Measurements from ENCODE around the gene NOS1.

The NOS1 gene

DNA sequence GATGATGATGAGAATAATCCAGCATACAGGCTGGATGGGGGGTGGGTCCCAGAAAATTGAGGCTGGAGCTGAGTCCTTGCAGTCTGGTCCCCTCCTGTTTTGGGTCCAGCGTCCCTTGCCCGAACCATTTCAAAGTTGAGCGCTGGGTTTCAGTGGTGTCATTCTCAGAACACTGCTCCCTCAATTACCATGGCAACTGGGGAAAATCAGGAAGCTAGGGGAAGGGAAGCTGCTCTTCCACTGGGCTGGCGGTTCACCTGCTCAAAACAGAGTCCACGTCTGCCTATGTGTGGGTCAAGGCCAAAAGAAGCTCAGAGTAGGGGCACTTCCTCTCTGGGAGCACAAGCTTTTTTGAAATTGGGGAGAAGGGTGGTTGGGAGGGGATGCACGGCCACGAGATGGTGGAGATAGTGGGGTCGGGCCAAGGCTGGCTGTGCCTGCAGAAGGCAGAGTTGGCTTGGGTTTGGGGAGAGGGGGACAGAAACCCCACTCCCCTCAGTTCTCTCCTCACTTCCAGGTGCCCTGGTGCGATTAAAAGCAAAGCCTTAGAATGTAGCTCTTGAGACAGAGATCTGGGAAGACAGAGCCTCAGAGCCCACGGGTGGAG lies 1.7 kb upstream of the NOS1 start:
- DNase-seq = no peak

DNA sequence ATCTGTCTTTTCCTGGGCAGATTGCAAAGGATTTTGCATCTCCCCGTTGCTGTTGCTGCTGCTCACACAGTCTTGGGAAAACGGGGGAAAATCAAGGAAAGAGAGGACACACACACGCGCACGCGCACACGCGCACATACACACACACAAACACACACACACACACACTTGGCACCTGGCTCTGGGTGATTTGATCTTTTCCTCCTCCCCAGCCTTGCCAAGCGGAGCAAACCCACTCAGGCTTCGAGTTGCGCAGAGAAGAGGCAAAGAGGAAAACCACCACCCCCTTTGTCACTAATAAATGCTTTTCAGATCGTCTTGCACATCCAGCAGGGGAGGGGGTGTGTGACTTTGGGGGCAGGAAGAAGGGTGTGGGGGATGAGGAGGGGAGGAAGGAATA lies 965 bp upstream of the NOS1 start:
- DNase-seq = no peak

DNA sequence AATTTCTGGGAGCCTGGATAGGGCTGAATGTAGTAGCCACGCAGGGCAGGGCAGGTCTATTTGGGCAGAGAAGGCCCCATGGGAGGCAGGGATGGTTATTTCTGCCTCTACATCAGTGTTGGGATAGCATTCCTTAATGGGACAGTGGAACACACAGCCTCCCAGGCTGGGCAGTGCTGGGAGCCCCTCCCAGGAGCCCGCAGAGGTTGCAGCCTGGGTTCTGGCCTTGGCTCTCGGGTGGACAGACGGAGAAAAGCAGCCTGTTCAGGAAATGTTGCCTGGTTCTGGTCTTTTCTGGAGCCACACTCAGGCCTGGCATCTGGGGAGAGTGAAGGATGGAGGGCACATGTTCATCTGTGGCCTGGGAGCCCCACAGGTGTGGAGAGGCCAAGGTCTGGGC lies 479 bp upstream of the NOS1 start:
- no peak for DNase-seq

DNA sequence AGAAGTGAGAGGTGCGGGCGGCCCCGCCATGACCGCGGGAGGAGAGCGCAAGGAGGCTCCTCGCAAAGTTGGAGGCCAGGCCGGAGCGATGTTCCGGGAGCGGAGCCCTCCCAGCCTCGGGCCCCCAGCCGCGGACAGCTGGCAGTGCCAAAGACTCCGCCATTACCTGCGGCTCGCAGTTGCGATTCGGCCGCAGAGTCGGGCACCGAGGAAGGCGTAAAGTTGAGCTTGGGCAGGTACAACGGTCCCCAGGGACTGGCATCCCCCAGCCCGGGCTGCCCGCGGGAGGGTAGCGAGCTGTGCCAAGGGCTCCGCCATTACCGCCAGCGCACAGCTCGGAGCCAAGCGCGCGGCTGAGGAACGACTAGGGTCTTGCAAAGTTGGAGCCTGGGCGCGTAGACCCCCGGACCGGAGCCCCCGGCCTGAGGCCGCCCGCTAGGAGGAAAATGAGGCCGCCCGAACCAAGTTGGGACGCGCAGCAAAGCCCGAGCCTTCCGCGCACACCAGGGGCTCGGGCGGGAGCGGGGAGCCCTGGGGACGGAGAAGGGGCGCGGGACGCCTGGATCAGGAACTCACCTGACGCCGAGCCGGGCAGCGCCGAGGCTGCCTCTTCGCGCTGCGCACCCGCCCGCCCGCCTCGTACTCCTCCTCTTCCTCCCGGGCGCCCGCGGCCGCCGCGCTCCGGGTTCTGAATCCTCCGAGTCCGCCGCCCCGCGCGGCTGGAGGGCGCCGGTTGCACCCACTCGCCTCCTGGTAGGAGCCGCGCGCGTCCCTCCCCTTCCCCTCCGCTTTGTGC lies 677 bp downstream of the NOS1 start:
- no peak for DNase-seq

DNA sequence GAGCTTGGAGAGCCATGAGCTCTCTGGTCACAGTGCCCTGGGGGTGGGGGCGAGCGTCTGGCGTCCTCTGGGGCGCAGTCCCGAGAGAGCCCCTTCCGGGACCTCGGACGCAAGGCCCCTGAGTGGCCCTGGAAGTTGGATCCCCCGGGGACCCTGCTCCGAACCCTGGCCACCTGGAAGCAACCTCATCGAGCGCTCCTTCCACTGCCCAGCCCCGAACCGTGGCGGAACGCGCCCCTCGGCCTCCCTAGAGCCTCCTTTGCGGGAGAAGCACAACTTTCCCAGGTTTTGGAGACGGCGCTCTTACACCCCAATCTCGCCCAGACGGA lies 1.2 kb downstream of the NOS1 start:
- no peak for DNase-seq

DNA sequence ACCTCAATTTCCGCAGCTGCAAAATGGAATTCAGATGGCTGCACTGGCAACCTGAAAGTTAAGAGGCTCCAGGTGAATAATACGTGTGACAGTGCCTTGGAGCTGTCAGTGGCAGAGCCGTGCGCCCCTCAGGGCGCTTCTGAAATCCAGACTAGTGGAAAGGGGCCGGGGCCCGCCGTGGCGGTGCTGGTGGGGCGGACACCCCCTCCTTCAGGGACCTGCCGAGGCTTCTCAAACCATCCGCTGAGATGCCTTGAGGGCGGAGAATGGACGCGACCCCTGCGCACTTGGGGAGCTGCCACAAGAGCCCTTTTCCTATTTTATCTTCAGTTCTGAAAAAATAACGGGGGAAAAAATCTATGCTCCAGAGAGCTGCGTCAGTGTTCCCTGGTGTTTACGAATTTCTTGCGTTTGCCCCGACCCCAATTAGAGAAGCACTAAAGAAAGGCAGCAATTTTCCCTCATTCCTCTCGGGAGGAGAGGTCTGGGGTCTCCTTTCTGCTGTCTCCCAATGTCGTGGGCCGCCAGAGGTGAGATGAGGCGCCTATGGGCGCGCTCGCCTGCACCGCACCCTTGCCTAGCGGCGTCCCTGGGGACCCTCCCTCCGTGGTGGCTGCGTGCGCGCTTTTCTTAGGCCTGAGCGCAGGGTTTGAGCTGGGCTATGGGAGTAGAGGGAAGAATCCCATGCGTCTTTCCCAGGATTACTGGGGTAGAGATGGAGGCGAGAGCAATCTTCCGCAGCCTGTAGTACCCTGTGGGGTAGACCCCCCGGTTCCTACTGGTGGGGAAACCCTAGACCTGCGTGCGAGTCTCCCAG lies 2.2 kb downstream of the NOS1 start:
- DNase-seq = no peak

DNA sequence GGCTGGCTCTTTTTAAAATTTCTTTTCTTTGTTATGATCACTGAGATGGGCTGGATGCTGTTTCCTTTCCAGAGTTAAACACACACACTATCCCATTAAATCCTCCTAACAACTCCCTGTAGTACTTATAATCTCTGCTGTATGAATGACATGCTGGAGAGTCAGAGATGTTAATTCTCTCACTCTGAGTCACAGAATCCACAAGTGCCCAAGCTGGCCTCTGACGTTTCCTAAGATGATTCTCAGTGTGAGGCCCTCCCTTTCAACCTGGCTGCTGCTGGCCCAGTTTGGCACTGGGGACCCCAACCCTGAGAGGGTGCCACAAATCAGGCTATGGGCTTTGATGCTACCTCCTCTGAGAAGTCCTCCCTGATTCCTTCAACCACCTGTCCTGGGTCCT lies 5.4 kb downstream of the NOS1 start:
- DNase-seq = no peak

DNA sequence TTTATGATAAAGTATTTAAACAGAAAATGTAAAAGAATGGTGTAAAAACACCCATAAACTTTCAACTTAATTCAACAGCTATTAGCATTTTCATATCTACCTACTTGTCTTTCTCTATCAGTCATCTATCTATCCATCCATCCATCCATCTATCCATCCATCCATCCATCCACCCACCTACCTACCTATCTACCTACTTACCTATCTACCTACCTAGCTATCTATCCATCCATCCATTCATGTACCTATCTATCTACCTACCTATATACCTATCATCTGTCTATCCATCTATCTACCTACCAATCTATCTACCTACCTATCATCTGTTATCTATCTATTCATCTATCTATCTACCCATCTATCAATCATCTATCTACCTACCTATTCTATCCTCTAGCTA lies 8.5 kb downstream of the NOS1 start:
- DNase-seq = no peak

DNA sequence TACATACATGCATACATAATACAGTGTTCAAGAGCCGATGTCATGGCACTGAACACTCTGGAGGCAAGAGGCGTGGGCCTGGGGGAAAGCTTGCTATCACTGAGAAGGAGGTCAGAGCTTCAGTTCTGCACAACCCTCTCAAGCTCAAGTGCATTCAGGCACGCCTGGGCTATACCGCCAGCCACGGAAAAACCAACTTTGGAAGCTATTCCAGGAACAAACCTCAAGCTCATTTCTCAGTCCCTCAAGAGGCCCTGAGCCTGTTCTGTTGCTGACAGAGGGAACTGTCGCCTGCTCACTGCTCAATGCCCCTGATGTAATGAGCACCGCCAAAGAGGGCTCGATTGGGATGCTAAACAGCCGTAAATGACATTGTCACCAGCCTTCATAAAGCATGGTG lies 9.2 kb downstream of the NOS1 start:
- DNase-seq = no peak

DNA sequence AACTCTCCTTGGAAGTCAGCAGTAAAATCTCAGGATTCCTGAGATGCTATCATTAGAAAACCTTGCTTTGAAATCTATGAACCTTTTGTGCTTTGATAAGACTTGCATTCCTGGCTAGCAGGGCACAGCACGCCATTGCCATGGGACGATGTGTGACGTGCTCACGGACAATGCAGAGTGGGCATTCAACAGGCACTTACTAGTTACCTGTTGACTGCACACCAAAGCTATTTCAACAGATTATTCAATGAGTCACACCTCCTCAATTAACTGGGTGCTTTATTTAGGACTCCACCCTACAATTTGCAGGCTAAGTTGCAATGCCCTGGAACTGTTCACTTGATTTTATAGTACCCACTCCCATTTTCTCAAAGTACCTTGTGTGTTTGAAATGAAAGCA lies 11.3 kb downstream of the NOS1 start:
- DNase-seq = no peak

DNA sequence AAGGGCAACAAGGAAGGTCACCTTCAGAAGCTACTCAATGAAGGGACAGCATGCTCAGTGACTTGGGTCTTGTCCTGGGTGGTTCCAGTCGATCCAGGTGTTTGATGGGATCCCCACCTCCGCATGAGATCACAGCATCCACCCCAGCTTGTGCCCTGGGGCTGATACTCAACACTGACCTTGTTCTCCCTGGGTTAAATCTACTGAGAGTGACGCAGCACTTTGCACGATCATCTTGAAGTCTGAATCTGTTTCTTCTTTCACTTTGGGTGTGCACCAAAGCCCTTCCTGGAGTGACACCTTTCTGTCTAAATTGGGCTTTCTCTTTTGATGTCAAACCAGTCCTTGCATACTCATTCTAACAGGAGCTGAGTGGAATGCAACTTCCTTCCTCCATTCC lies 13.8 kb downstream of the NOS1 start:
- no peak for DNase-seq

DNA sequence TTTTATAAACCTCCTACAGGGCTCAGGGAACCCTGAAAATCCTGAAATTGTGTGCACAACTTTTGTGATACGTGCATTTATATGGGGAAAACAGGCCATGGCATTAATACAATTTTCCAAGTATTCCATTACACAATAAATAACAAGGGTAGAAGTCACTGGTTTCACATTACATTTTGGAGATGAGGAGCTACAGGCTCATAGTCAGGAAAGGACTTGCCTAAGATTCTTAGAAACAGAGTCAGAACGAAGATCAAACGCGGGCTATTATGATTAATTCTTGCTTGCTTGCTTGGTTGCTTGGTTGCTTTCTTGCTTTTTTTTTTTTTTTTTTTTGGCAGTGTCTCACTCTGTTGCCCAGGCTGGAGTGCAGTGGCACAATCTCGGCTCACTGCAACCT lies 16.7 kb downstream of the NOS1 start:
- no peak for DNase-seq

DNA sequence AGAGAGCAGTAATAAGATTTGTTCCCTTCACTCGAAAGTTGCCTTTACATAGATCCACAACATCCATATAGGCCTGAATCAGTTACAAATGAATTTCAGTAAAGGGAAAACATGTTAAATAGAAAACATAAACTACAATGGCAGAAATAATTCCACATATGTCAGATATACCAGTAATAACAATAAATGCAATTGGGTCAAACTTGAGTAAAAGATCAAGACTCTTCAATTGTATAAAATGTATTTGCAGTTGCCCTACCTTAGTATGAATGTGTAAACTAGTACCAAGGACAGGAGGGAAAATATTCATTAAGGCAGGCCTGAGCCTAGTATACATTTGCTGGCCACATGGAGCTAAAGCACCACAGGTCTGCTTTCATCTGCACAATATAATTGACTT lies 17.6 kb downstream of the NOS1 start:
- DNase-seq = no peak

DNA sequence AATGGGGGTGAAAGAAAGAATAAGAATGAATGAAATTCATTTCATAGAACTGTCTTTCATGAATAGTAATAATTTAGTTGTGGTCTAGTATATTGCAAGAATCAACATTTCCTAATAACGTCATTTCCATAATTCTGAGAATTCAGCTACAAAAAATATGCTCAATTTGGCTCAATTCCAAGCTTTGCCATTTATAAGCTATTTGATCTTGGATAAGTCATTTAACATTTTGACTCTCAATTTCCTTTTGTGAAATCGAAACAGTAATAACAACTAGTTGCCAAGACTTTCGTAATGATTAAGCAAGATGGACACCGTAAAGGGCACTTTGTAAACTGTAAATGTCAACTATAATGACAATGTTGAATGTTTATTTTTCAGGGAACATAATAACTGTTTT lies 18.1 kb downstream of the NOS1 start:
- DNase-seq = no peak

DNA sequence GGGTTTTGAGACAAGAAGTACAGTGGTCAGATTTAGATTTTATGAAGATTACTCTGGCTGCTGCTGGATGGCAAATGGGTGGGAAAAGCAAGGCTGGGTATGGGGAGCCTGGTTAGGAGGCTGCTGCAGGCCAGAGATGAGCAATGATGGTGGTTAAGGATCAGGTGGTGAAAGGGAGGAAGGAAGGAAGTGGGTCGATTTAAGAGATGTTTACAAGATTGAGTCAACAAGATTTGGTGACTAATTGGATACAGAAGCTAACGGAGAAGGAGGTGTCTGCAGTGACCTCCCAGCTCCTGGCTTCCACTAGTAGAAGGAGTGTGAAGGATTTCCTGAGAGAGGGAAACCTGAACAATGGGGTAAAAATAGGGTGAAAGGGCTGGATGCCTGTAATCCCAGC lies 18.7 kb downstream of the NOS1 start:
- no peak for DNase-seq

DNA sequence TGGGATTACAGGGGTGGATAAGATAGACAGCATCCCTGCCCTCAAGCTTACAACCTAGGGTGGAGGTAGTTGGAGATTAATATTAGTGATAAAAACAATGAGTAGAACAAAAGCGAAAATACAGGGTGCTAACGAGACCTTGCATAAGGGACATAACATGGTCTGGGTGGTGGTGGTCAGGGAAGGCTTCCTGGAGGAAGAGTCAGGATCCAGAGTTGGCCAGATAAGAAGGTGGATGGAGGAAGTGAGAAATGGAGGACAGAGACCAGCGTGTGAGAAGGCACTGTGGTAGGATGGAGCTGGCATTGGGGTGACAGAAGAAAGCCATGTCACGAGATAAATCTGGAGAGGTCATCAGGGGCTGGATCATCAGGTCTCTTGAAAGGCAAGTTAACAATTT lies 19.2 kb downstream of the NOS1 start:
- DNase-seq = no peak

DNA sequence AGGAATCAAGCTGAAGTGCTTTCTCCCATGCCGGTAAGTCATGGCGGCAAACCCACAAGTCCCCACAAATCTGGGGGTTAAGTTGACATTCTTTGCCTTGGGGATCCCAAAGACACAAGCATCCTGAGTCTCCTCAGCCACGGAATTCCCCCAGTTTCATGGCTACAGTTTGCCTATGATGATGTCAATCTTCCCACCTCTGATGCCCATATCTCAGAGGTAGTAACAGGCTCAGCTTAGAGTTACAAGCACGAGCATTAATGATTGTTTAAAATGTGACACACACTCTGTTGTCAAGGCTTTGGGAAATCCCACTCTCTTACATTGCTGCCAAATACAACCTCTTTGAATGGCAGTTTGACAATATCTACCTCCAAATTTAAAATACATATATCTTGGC lies 22.3 kb downstream of the NOS1 start:
- no peak for DNase-seq

DNA sequence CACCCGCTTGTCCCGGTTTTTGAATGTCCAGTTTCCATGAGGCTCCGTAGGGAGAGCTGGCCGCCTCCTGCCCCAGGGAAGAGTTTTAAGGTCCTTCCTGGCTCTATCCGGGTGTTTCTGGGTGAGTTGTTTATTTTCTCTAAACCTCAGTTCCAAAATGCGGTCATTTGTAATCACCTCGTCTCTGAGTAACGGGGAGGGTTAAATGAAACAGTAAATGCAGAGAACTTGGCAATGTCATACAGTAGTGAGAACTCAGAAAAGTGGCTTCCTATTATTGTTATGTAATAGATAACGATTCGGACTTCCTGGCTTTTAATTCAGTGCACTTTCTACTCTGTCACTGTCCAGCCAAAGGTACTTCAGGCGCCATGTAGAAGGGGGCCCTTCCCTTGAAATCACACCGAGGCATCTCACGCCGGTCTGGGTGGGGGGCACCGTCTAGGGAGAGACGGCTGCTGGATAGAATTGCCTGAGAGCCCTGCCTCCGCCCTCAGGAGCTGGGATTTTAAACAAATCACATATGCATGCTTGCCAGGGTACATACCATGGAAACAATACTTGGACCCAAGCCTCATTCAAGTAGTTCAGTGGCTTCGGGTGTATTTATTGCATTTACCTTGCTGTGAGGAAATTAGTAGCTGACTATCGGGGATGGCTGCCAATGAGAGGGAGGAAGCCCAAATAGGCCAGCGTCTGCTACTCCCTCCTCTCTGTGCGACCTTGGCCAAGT lies 26.4 kb downstream of the NOS1 start:
- no peak for DNase-seq

DNA sequence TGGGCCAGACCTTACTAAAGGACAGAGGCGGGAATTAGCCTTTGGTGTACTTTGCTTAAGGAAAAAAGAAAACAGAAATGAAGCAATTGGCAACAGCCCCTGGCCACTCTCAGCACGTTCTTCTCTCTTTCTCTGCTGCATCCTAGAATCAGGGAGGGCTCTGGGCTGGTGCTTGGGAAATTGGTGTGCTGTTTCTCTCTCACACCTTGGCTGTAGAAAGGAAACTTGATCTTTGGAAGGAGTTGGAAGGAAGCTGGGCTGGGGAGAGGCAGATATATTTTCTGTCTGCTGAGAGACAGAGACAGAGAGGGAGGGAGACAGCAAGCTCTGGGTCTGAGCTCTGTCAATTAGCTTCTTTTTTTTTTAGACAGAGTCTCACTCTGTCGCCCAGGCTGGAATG lies 27.4 kb downstream of the NOS1 start:
- DNase-seq = no peak

DNA sequence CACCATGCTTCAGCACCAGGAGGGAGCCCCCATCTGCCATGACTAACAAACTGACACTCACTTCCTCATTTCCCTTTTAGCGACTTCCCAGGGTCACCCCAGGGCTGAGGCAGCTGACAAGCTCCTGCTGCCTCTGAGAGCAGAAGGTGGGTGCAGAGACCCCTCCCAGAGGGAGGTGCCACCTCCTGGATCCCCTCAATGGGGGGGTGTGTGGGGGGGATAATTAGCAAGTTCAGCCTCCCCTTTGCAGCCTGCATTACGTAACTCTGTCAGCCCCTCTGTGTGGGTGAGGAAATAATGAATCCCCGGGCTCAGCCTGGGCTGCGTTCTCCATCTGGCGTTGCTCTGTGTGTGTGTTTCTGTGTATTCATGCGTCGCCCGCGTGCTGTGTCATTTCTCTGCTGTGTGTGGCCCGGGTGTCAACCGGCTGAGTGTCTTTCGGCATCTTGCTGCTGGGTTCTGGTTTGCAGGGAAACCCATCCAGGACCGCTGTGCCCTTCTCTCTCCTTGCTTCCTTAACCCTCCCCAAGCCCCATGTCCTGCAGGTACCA lies 28.0 kb downstream of the NOS1 start:
- DNase-seq = no peak

DNA sequence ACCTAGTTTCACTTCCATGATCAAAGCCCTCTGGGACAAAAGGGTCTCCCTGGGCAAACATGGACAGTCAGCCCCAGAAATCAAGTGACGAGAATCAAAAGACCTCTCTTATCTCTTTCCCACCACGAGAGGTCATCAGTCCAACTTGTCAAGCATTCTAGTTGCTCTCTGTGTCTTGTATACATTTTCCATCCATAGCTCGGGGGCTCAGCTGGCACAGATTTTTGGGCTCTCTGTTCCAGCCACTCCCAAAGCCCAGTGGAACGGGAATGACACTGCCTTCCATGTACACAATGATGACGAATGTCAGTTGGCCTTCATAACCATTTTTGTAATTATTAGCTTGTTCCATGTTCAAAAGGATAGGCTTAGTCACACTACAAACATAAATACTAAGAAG lies 29.7 kb downstream of the NOS1 start:
- DNase-seq = no peak

DNA sequence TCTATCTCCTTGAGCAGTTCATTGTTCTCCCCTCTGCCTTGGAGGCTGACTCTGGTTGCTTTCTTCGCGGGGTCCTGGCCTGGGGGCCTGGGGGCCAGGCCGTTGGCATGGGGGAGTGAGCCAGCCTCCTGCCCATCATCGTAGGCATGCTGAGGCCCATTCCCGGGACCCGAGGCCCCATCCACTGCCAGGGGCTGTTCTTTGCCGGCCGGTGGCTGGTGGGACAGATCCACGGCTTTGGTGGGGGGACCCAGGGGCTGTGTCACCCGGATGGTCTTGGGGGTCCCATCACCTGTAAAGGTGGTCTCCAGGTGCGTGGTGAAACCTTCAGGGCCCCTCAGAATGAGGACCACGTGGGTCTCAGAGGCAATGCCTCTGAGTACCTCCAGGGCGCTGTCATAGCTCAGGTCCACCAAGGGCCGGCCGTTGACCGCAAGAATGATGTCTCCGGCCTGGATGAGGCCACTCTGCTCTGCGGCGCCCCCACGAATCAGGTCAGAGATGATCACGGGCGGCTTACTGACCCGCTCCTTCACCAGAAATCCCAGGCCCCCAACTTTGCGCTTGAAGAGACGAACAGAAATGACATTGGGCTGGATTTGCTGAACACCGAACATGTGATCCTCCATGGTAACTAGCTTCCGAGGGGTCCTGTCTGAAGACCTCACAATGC lies 30.8 kb downstream of the NOS1 start:
- no peak for DNase-seq

DNA sequence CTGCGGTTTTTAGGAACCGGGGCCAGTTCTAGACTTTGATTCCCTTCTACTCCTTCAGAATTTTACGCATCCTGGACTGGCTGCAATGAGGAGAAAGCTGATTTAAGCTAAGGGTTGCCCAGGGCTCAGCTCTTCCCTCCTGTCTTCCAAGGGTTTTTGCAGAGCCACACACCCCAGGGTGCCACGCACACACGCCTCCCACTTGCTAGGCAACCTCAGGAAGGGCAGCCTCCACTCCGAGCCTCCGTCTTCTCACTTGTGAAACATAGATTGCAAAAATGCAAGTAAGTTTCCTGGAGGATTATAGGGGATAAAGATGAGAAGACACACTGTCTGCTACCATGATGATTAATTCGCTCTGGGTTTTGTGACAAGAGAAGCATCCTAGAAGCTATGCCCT lies 31.7 kb downstream of the NOS1 start:
- no peak for DNase-seq

Data from activated naive CD4-positive, alpha-beta T cell (primary cell).